Fibroblast of lung (primary cell): ENCODE data around the gene CAVIN1. TPM values are rescaled to one million over a fixed set of nuclear protein-coding genes. Genes with fewer than 3 reads are reported as not detected.
"Not testable (repeated sequence)": the region's sequence is repeated elsewhere in the genome, so short reads cannot be mapped to it uniquely, and the experiment has no call there.

Experiments
- DNase-seq, 2 donors: peaks; one replicate each; pipeline versions ENCODE4 v3.0.0 to v3.0.0-alpha.2; 2010; ENCODE audit warnings: low read depth in 2 of 2
- H2AFZ ChIP-seq: 2 replicates; pipeline ENCODE4 v1.5.1; 2012; ENCODE audit warnings: low read length, control low read depth, inconsistent platforms
- H3K27ac ChIP-seq: 2 replicates; pipeline ENCODE4 v1.5.1; 2011; ENCODE audit warnings: low read length, control low read depth; ENCODE audit not compliant: insufficient read depth
- H3K27me3 ChIP-seq: 2 replicates; pipeline ENCODE4 v1.5.1; 2011; ENCODE audit warnings: mild to moderate bottlenecking, low read length; ENCODE audit not compliant: control insufficient read depth, insufficient read depth
- H3K36me3 ChIP-seq: 2 replicates; pipeline ENCODE4 v1.5.1; 2011; ENCODE audit warnings: low read length; ENCODE audit not compliant: control insufficient read depth, insufficient read depth
- H3K4me1 ChIP-seq: 2 replicates; pipeline ENCODE4 v1.5.1; 2011; ENCODE audit warnings: low read length; ENCODE audit not compliant: control insufficient read depth, insufficient read depth; ENCODE audit errors: extremely low read depth
- H3K4me2 ChIP-seq: 2 replicates; pipeline ENCODE4 v1.5.1; 2011; ENCODE audit warnings: low read length, control low read depth; ENCODE audit not compliant: insufficient read depth; ENCODE audit errors: extremely low read depth
- H3K4me3 ChIP-seq, 4 experiments: fragments of 200-600 bp in 1 of 4; sonication (generic) in 1 of 4; replicated peaks in 1 of 4; 2 replicates each; pipeline ENCODE4 v1.5.1; 2011 to 2016; ENCODE audit warnings: low read length in 4 of 4, low read depth in 3 of 4, mild to moderate bottlenecking in 3 of 4, control low read depth in 2 of 4, inconsistent platforms in 1 of 4, mixed read lengths in 1 of 4; ENCODE audit not compliant: insufficient read depth in 1 of 4; ENCODE audit errors: control extremely low read depth in 1 of 4
- H3K79me2 ChIP-seq: 2 replicates; pipeline ENCODE4 v1.5.1; 2012; ENCODE audit warnings: mild to moderate bottlenecking, low read length, inconsistent platforms; ENCODE audit not compliant: control insufficient read depth, insufficient read depth
- H3K9ac ChIP-seq: 2 replicates; pipeline ENCODE4 v1.5.1; 2011; ENCODE audit warnings: mild to moderate bottlenecking, low read length, control low read depth; ENCODE audit not compliant: insufficient read depth
- H3K9me3 ChIP-seq: 2 replicates; pipeline ENCODE4 v1.5.1; 2012; ENCODE audit warnings: low read depth, low read length; ENCODE audit not compliant: control insufficient read depth, insufficient read depth
- H4K20me1 ChIP-seq: 2 replicates; pipeline ENCODE4 v1.5.1; 2011; ENCODE audit warnings: low read length; ENCODE audit not compliant: control insufficient read depth, insufficient read depth; ENCODE audit errors: extremely low read depth
- CTCF ChIP-seq, 2 donors: IDR thresholded peaks in 1 of 2; conservative IDR thresholded peaks in 1 of 2; 1 replicate in 1 of 2; 2 replicates in 1 of 2; pipeline ENCODE4 v1.5.1; 2011 to 2012; ENCODE audit warnings: low read length in 2 of 2, control low read depth in 1 of 2, inconsistent platforms in 1 of 2, low read depth in 1 of 2, mild to moderate bottlenecking in 1 of 2
- EZH2 ChIP-seq: IDR thresholded peaks from 2 replicates; pipeline ENCODE4 v1.5.1; 2012; ENCODE audit warnings: low read length, control low read depth, mild to moderate bottlenecking; ENCODE audit errors: missing control alignments
- polyA plus RNA-seq, 2 donors: library from polyadenylated mRNA; depleted of rRNA in 1 of 2; stranded (reverse) in 1 of 2; unstranded in 1 of 2; fragments of >200 nt; gene quantifications; 2 replicates each; pipeline ENCODE4 v1.2.1, GENCODE V29; 2011 to 2012; ENCODE audit warnings: missing spikeins in 1 of 2
- total RNA-seq: library from RNA; depleted of rRNA; stranded (reverse); fragments of >200 nt; gene quantifications from 2 replicates; pipeline ENCODE4 v1.2.1, GENCODE V29; 2014

Gene CAVIN1
- total and polyA plus RNA-seq, 2 donors (not counting 1 experiment from before 2014, with no cell fraction given), result 372 to 490 TPM

- peak overlapping the region; percentile 61 for H3K27ac ChIP-seq
- no peaks in the 10 kb centered on the region for H4K20me1 ChIP-seq
- peak overlapping the region; percentile 33 to 43 (median 38) for H3K4me3 ChIP-seq
- peak overlapping the region; percentile 90 for H3K4me2 ChIP-seq
- TF ChIP-seq EZH2 (no peak), CTCF (conservative IDR thresholded peaks at IDR 0.05 in 1 of 2, IDR thresholded peaks at IDR 0.05 in 1 of 2; ENCODE audit: low read depth in 1 of 2, low read length in 2 of 2) (no peak)
- H3K9ac ChIP-seq, result no peak overlapping the region
- no peak overlapping the region for H2AFZ ChIP-seq
- H3K36me3 ChIP-seq, result no peaks in the 10 kb centered on the region
- DNase-seq, result no peak
- H3K27me3 ChIP-seq, result no peaks in the 10 kb centered on the region
- no peaks in the 10 kb centered on the region for H3K9me3 ChIP-seq
- H3K79me2 ChIP-seq, result peaks cover 66% of the 10 kb centered on the region
- H3K4me1 ChIP-seq, result peaks cover 3% of the 10 kb centered on the region
Observed at GRCh38 chr17:42378359-42378958, 44.6 kb downstream of the CAVIN1 start.

- no peak for DNase-seq
- Histone ChIP-seq H3K9me3 (no peaks in the 10 kb centered on the region), H3K79me2 (peaks cover 54% of the 10 kb centered on the region), H3K36me3 (no peaks in the 10 kb centered on the region), H4K20me1 (peaks cover 2% of the 10 kb centered on the region), H3K9ac (no peak overlapping the region), H3K27me3 (no peaks in the 10 kb centered on the region), H3K4me1 (peaks cover 3% of the 10 kb centered on the region), H2AFZ (no peak overlapping the region), H3K4me3 (no peak overlapping the region), H3K27ac (no peak overlapping the region), H3K4me2 (no peak overlapping the region)
- TF ChIP-seq EZH2 (no peak), CTCF (conservative IDR thresholded peaks at IDR 0.05 in 1 of 2, IDR thresholded peaks at IDR 0.05 in 1 of 2; ENCODE audit: low read depth in 1 of 2, low read length in 2 of 2) (no peak)
Observed at GRCh38 chr17:42373896-42374295, 49.2 kb downstream of the CAVIN1 start.

- no peaks in the 10 kb centered on the region for H3K36me3 ChIP-seq
- H3K4me3 ChIP-seq, result no peak overlapping the region
- no peaks in the 10 kb centered on the region for H3K27me3 ChIP-seq
- no peaks in the 10 kb centered on the region for H3K4me1 ChIP-seq
- no peak overlapping the region for H3K27ac ChIP-seq
- TF ChIP-seq EZH2, result no peak
- TF ChIP-seq CTCF (conservative IDR thresholded peaks at IDR 0.05 in 1 of 2, IDR thresholded peaks at IDR 0.05 in 1 of 2; ENCODE audit: low read depth in 1 of 2, low read length in 2 of 2), result no peak
- H3K9ac ChIP-seq, result no peak overlapping the region
- H2AFZ ChIP-seq, result no peak overlapping the region
- H3K79me2 ChIP-seq, result peaks cover 46% of the 10 kb centered on the region
- H3K4me2 ChIP-seq, result no peak overlapping the region
- H4K20me1 ChIP-seq, result peaks cover 2% of the 10 kb centered on the region
- DNase-seq, result no peak
- no peaks in the 10 kb centered on the region for H3K9me3 ChIP-seq
Observed at GRCh38 chr17:42372142-42372541, 50.9 kb downstream of the CAVIN1 start.

- not testable (repeated sequence) for H3K27ac ChIP-seq, H3K9ac ChIP-seq, H3K27me3 ChIP-seq, H3K36me3 ChIP-seq, H2AFZ ChIP-seq, H3K4me1 ChIP-seq, H4K20me1 ChIP-seq, H3K9me3 ChIP-seq, DNase-seq, H3K4me3 ChIP-seq, H3K4me2 ChIP-seq
- peaks cover 49% of the 10 kb centered on the region for H3K79me2 ChIP-seq
Observed at GRCh38 chr17:42368797-42369561, 54.1 kb downstream of the CAVIN1 start.
